Neural cell (in vitro differentiated cells): ENCODE data around the gene DYNLL1. TPM values are rescaled to one million over a fixed set of nuclear protein-coding genes. Genes with fewer than 3 reads are reported as not detected.

Source experiments
- H2AFZ ChIP-seq: fragments of 200-600, 300-800 bp; sonication (generic), shearing (Covaris generic); 2 replicates; pipeline ENCODE4 v1.6.0; 2014; ENCODE audit warnings: low read depth, mild to moderate bottlenecking, antibody characterized with exemption, low read length, moderate library complexity
- H3F3A ChIP-seq: fragments of 200-600 bp; shearing (Covaris generic); 2 replicates; pipeline ENCODE4 v1.6.1; 2016; ENCODE audit warnings: mild to moderate bottlenecking, moderate library complexity, mixed read lengths, antibody characterized with exemption, low read length; ENCODE audit not compliant: insufficient read depth, poor library complexity, severe bottlenecking
- H3K27ac ChIP-seq: fragments of 200-600, 300-800 bp; sonication (generic), shearing (Covaris generic); 2 replicates; pipeline ENCODE4 v1.5.1; 2014; ENCODE audit warnings: mild to moderate bottlenecking, low read length, moderate library complexity
- H3K27me3 ChIP-seq: fragments of 300-800, 200-600 bp; sonication (generic), shearing (Covaris generic); 2 replicates; pipeline ENCODE4 v1.6.0; 2014; ENCODE audit warnings: mild to moderate bottlenecking, low read depth, low read length, moderate library complexity; ENCODE audit not compliant: insufficient read depth
- H3K36me3 ChIP-seq: fragments of 300-800, 200-600 bp; sonication (generic), shearing (Covaris generic); 2 replicates; pipeline ENCODE4 v1.5.1; 2014; ENCODE audit warnings: mild to moderate bottlenecking, antibody characterized with exemption, low read length, moderate library complexity; ENCODE audit not compliant: insufficient read depth
- H3K4me2 ChIP-seq: fragments of 300-800, 200-600 bp; sonication (generic), shearing (Covaris generic); 2 replicates; pipeline ENCODE4 v1.6.0; 2014; ENCODE audit warnings: mild to moderate bottlenecking, low read length
- H3K4me3 ChIP-seq: fragments of 300-800, 200-600 bp; sonication (generic), shearing (Covaris generic); 2 replicates; pipeline ENCODE4 v1.5.1; 2014; ENCODE audit warnings: mild to moderate bottlenecking, low read length, moderate library complexity
- H3K79me2 ChIP-seq: fragments of 200-600 bp; shearing (Covaris generic); replicated peaks from 2 replicates; pipeline ENCODE4 v1.6.0; 2014; ENCODE audit warnings: mild to moderate bottlenecking, low read length, moderate library complexity; ENCODE audit not compliant: insufficient read depth
- H3K9ac ChIP-seq: fragments of 300-800, 200-600 bp; sonication (generic), shearing (Covaris generic); 2 replicates; pipeline ENCODE4 v1.6.1; 2016; ENCODE audit warnings: mild to moderate bottlenecking, low read length, mixed read lengths
- H3K9me2 ChIP-seq: fragments of 200-600 bp; shearing (Covaris generic); 2 replicates; pipeline ENCODE4 v1.6.1; 2016; ENCODE audit warnings: mild to moderate bottlenecking, low read length, mixed read lengths; ENCODE audit not compliant: insufficient read depth
- H3K9me3 ChIP-seq: fragments of 200-600, 300-800 bp; sonication (generic), shearing (Covaris generic); 2 replicates; pipeline ENCODE4 v1.6.1; 2016; ENCODE audit warnings: mild to moderate bottlenecking, mixed run types, low read length, moderate library complexity, mixed read lengths
- H4K20me1 ChIP-seq: fragments of 200-600 bp; shearing (Covaris generic); 2 replicates; pipeline ENCODE4 v1.6.1; 2016; ENCODE audit warnings: mild to moderate bottlenecking, mixed run types; ENCODE audit not compliant: insufficient read depth
- CTCF ChIP-seq: fragments of 450-650 bp; IDR thresholded peaks from 2 replicates; pipeline ENCODE4 v1.5.1; 2014; ENCODE audit warnings: antibody characterized with exemption, mild to moderate bottlenecking, moderate library complexity; ENCODE audit not compliant: poor library complexity, severe bottlenecking
- EP300 ChIP-seq: fragments of 450-650 bp; conservative IDR thresholded peaks from 2 replicates; pipeline ENCODE4 v1.6.1; 2014; ENCODE audit warnings: antibody characterized with exemption, mild to moderate bottlenecking, moderate library complexity; ENCODE audit not compliant: poor library complexity, severe bottlenecking
- EZH2 ChIP-seq: fragments of 200-600, 300-800 bp; shearing (Covaris generic), sonication (generic); IDR thresholded peaks from 2 replicates; pipeline ENCODE4 v1.6.1; 2014; ENCODE audit warnings: antibody characterized with exemption, low read length, borderline replicate concordance, mild to moderate bottlenecking; ENCODE audit not compliant: insufficient read depth, poor library complexity, severe bottlenecking
- MXI1 ChIP-seq: fragments of 450-650 bp; conservative IDR thresholded peaks from 2 replicates; pipeline ENCODE4 v1.6.1; 2014; ENCODE audit warnings: antibody characterized with exemption, mild to moderate bottlenecking; ENCODE audit not compliant: poor library complexity, severe bottlenecking
- POLR2AphosphoS5 ChIP-seq: IDR thresholded peaks from 2 replicates; pipeline ENCODE4 v1.6.1; 2012
- RAD21 ChIP-seq: fragments of 450-650 bp; conservative IDR thresholded peaks from 2 replicates; pipeline ENCODE4 v1.6.1; 2014; ENCODE audit warnings: antibody characterized with exemption, mild to moderate bottlenecking, moderate library complexity
- REST ChIP-seq: IDR thresholded peaks from 2 replicates; pipeline ENCODE4 v1.6.1; 2012; ENCODE audit warnings: borderline replicate concordance
- SMC3 ChIP-seq: fragments of 450-650 bp; conservative IDR thresholded peaks from 2 replicates; pipeline ENCODE4 v1.6.1; 2014; ENCODE audit warnings: antibody characterized with exemption, mild to moderate bottlenecking, moderate library complexity; ENCODE audit not compliant: poor library complexity
- TAF1 ChIP-seq: IDR thresholded peaks from 2 replicates; pipeline ENCODE4 v1.6.1; 2012; ENCODE audit warnings: low read depth
- polyA plus RNA-seq: library from polyadenylated mRNA; depleted of rRNA; stranded (reverse); fragments of >200 nt; gene quantifications from 2 replicates; pipeline ENCODE4 v1.2.3, GENCODE V29; 2014

DYNLL1 gene
- polyA plus RNA-seq, 1 donor from 2014 or later, result 466 TPM

- H3K36me3 ChIP-seq, result peaks cover 3% of the 10 kb centered on the region
- H3K79me2 ChIP-seq, result no peaks in the 10 kb centered on the region
- H3K4me3 ChIP-seq, result no peak overlapping the region
- no peak overlapping the region for H3K4me2 ChIP-seq
- no peaks in the 10 kb centered on the region for H4K20me1 ChIP-seq
- no peaks in the 10 kb centered on the region for H3F3A ChIP-seq
- no peak overlapping the region for H3K9ac ChIP-seq
- no peak for TF ChIP-seq POLR2AphosphoS5
- TF ChIP-seq MXI1, result no peak
- TF ChIP-seq RAD21, result no peak
- TF ChIP-seq SMC3, result no peak
- no peak for TF ChIP-seq TAF1
- TF ChIP-seq EZH2, result no peak
- TF ChIP-seq EP300, result no peak
- TF ChIP-seq REST, result no peak
- TF ChIP-seq CTCF, result no peak
- no peaks in the 10 kb centered on the region for H3K27me3 ChIP-seq
- no peaks in the 10 kb centered on the region for H3K9me3 ChIP-seq
- H2AFZ ChIP-seq, result no peak overlapping the region
- H3K9me2 ChIP-seq, result no peaks in the 10 kb centered on the region
- no peak overlapping the region for H3K27ac ChIP-seq
Measured at GRCh38 chr12:120508537-120508936, 12.6 kb downstream of the DYNLL1 start.

- Histone ChIP-seq H3K27me3 (no peaks in the 10 kb centered on the region), H2AFZ (no peak overlapping the region), H3K36me3 (no peaks in the 10 kb centered on the region), H3K4me2 (no peak overlapping the region), H3K9ac (no peak overlapping the region), H3K4me3 (no peak overlapping the region), H3K27ac (no peak overlapping the region), H3K9me2 (no peaks in the 10 kb centered on the region), H3F3A (no peaks in the 10 kb centered on the region), H3K9me3 (no peaks in the 10 kb centered on the region), H4K20me1 (no peaks in the 10 kb centered on the region), H3K79me2 (no peaks in the 10 kb centered on the region)
- no peak for TF ChIP-seq EZH2
- TF ChIP-seq MXI1, result no peak
- no peak for TF ChIP-seq SMC3
- TF ChIP-seq EP300, result no peak
- no peak for TF ChIP-seq REST
- no peak for TF ChIP-seq POLR2AphosphoS5
- TF ChIP-seq TAF1, result no peak
- TF ChIP-seq RAD21, result no peak
- TF ChIP-seq CTCF, result no peak
Measured at GRCh38 chr12:120514002-120514401, 18.1 kb downstream of the DYNLL1 start.
